Measurements from ENCODE around the gene CDC37. TPM values are rescaled to one million over a fixed set of nuclear protein-coding genes. Genes with fewer than 3 reads are reported as not detected.
"Not testable (repeated sequence)": the region's sequence is repeated elsewhere in the genome, so short reads cannot be mapped to it uniquely, and the experiment has no call there.

CDC37 gene
- total and polyA plus RNA-seq, 2 experiments from 2014 or later, result 229 to 298 TPM

- DNase-seq (ENCODE audit: low read depth in 1 of 2, low spot score in 1 of 2), result no peak
- Histone ChIP-seq H3K27me3 (no peaks in the 10 kb centered on the region), H3K36me3 (peaks cover 2% of the 10 kb centered on the region), H3K4me1 (ENCODE audit: low read depth) (no peaks in the 10 kb centered on the region), H3K9me3 (ENCODE audit: low read depth) (no peaks in the 10 kb centered on the region), H3K27ac (no peak overlapping the region), H3K4me3 (no peak overlapping the region)
- no peak for TF ChIP-seq CTCF (IDR thresholded peaks at IDR 0.05; ENCODE audit: low read depth, low read length)
Observed at GRCh38 chr19:10378124-10378523, 25.2 kb downstream of the CDC37 start.

DNA sequence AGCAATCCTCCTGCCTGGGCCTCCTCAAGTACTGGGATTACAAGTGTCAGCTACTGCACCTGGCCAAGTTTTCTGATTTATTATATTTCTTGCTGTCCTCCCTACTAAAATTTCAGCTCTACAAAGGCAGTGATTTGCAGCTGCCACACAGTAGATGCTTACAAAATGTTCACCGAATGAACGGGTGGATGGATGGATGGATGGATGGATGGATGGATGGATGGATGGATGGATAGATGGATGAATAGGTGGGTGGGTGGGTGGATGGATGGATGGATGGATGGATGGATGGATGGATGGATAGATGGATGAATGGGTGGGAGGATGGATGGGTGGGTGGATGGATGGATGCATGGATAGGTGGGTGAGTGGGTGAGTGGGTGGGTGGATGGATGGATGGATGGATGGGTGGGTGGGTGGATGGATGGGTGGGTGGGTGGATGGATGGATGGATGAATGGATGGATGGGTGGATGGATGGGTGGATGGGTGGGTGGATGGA lies 26.2 kb downstream of the CDC37 start:
- not testable (repeated sequence) for H3K36me3 ChIP-seq; H3K27ac ChIP-seq; H3K27me3 ChIP-seq; H3K4me3 ChIP-seq; H3K4me1 ChIP-seq (ENCODE audit: low read depth); H3K9me3 ChIP-seq (ENCODE audit: low read depth); DNase-seq (ENCODE audit: low read depth in 1 of 2, low spot score in 1 of 2)

GRCh38 chr19:10374931-10375330 lies 28.4 kb downstream of the CDC37 start:
- TF ChIP-seq CTCF (IDR thresholded peaks at IDR 0.05; ENCODE audit: low read depth, low read length), result no peak
- no peak for DNase-seq (ENCODE audit: low read depth in 1 of 2, low spot score in 1 of 2)
- Histone ChIP-seq H3K27ac (no peak overlapping the region), H3K4me1 (ENCODE audit: low read depth) (no peaks in the 10 kb centered on the region), H3K27me3 (no peaks in the 10 kb centered on the region), H3K36me3 (peaks cover 2% of the 10 kb centered on the region), H3K4me3 (no peak overlapping the region), H3K9me3 (ENCODE audit: low read depth) (no peaks in the 10 kb centered on the region)

- no peak for DNase-seq (ENCODE audit: low read depth in 1 of 2, low spot score in 1 of 2)
- no peaks in the 10 kb centered on the region for H3K4me1 ChIP-seq (ENCODE audit: low read depth)
- H3K27ac ChIP-seq, result no peak overlapping the region
- TF ChIP-seq CTCF (IDR thresholded peaks at IDR 0.05; ENCODE audit: low read depth, low read length), result no peak
- no peaks in the 10 kb centered on the region for H3K27me3 ChIP-seq
- no peaks in the 10 kb centered on the region for H3K9me3 ChIP-seq (ENCODE audit: low read depth)
- no peaks in the 10 kb centered on the region for H3K36me3 ChIP-seq
- no peak overlapping the region for H3K4me3 ChIP-seq
Observed at GRCh38 chr19:10372690-10373089, 30.7 kb downstream of the CDC37 start.

- Histone ChIP-seq H3K27ac (no peak overlapping the region), H3K27me3 (no peaks in the 10 kb centered on the region), H3K4me1 (ENCODE audit: low read depth) (no peaks in the 10 kb centered on the region), H3K4me3 (no peak overlapping the region), H3K9me3 (ENCODE audit: low read depth) (no peaks in the 10 kb centered on the region), H3K36me3 (peaks cover 2% of the 10 kb centered on the region)
- no peak for TF ChIP-seq CTCF (IDR thresholded peaks at IDR 0.05; ENCODE audit: low read depth, low read length)
- no peak for DNase-seq (ENCODE audit: low read depth in 1 of 2, low spot score in 1 of 2)
Observed at GRCh38 chr19:10368101-10368803, 35.1 kb downstream of the CDC37 start.

DNA sequence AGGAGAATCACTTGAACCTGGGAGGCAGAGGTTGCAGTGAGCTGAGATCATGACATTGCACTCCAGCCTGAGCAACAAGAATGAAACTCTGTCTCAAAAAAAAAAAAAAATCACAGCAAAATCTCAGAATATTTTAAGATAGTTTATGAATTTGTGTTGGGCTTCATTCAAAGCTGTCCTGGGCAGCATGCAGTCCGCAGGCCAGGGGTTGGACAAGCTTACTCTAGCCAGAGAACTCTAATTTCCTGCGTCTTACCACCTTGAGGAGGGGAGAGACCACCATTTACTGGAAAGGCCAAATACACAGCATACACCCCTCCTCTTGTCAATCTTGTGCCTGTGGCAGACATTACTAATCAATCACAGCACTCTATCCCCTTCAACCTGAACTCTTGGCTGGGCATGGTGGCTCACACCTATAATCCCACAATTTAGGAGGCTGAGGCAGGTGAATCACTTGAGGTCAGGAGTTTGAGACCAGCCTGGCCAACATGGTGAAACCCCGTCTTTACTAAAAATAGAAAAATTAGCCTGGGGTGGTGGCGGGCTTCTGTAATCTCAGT lies 36.3 kb downstream of the CDC37 start:
- not testable (repeated sequence) for H3K27me3 ChIP-seq; H3K4me1 ChIP-seq (ENCODE audit: low read depth); H3K4me3 ChIP-seq; H3K27ac ChIP-seq; DNase-seq (ENCODE audit: low read depth in 1 of 2, low spot score in 1 of 2); H3K36me3 ChIP-seq; H3K9me3 ChIP-seq (ENCODE audit: low read depth)

All from cardiac muscle cell (in vitro differentiated cells and primary cell).